Smooth muscle cell of bladder (primary cell): ENCODE results near the gene OR4N5. TPM values are rescaled to one million over a fixed set of nuclear protein-coding genes. Genes with fewer than 3 reads are reported as not detected.

Experiments used
- total RNA-seq: library from RNA; depleted of rRNA; stranded (reverse); fragments of >200 nt; gene quantifications from 2 replicates; pipeline ENCODE4 v1.2.3, GENCODE V29; 2014

The OR4N5 gene
- not detected in 2 replicates for total RNA-seq

GRCh38 chr14:20138520-20138919 is at the start of gene OR4N5:
Gene OR4N5, plus strand, starts transcription at chr14:20138820. Its CDS starts 4,916 bp downstream, at chr14:20143736.

GRCh38 chr14:20110438-20110837 is 28.2 kb upstream of the OR4N5 start, which contains the start of gene OR4K17:
Gene OR4K17, plus strand, starts transcription at chr14:20110739. Its CDS starts 6,761 bp downstream, at chr14:20117500.

GRCh38 chr14:20190596-20190995 is 52.0 kb downstream of the OR4N5 start, which contains the start of gene OR11G2:
Gene OR11G2, plus strand, starts transcription at chr14:20190896. Its CDS starts 6,542 bp downstream, at chr14:20197438.

Other genes starting within 250 kb of the OR4N5 start
- gene OR4K5, start 218.2 kb upstream of the OR4N5 start, total RNA-seq: not detected in 2 replicates
- not detected in 2 replicates for gene OR4K1, start 207.9 kb upstream of the OR4N5 start, total RNA-seq
- gene OR4K15, start 163.2 kb upstream of the OR4N5 start, total RNA-seq: not detected in 2 replicates
- not detected in 2 replicates for gene OR4Q2, start 136.7 kb upstream of the OR4N5 start, total RNA-seq
- not detected in 2 replicates for gene OR4K14, start 119.5 kb upstream of the OR4N5 start, total RNA-seq
- gene OR4K13, start 102.8 kb upstream of the OR4N5 start, total RNA-seq: not detected in 2 replicates
- gene OR4L1, start 78.8 kb upstream of the OR4N5 start, total RNA-seq: not detected in 2 replicates
- 0.14 TPM in 1 of 2 replicates, not detected in the other for gene OR4K17, start 28.1 kb upstream of the OR4N5 start, total RNA-seq
- gene OR11G2, start 52.1 kb downstream of the OR4N5 start, total RNA-seq: not detected in 2 replicates
- gene OR11H6, start 84.9 kb downstream of the OR4N5 start, total RNA-seq: not detected in 2 replicates
- not detected in 2 replicates for gene OR11H7, start 90.2 kb downstream of the OR4N5 start, total RNA-seq
- not detected in 2 replicates for gene OR11H4, start 100.5 kb downstream of the OR4N5 start, total RNA-seq
- gene TTC5, start 167.1 kb downstream of the OR4N5 start, total RNA-seq: 19.3 and 21.0 TPM in 2 replicates
- 49.9 and 51.5 TPM in 2 replicates for gene CCNB1IP1, start 194.5 kb downstream of the OR4N5 start, total RNA-seq
- 4.3 and 5.6 TPM in 2 replicates for gene PARP2, start 204.8 kb downstream of the OR4N5 start, total RNA-seq